ENCODE results near the gene BORCS8.

GRCh38 chr19:19213426-19214158 is 21.6 kb upstream of the BORCS8 start:
- no peak for TF ChIP-seq CTCF (IDR thresholded peaks at IDR 0.05)
- no peak for TF ChIP-seq POLR2AphosphoS2 (conservative IDR thresholded peaks at IDR 0.05; ENCODE audit: low read length)
- no peak for TF ChIP-seq CEBPB (IDR thresholded peaks at IDR 0.05)
- no peak for TF ChIP-seq POLR2A (IDR thresholded peaks at IDR 0.05; ENCODE audit: low read length)
- TF ChIP-seq, protein P1, sequence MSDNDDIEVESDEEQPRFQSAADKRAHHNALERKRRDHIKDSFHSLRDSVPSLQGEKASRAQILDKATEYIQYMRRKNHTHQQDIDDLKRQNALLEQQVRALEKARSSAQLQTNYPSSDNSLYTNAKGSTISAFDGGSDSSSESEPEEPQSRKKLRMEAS (IDR thresholded peaks at IDR 0.05): no peak
- no peak for TF ChIP-seq SMC3 (IDR thresholded peaks at IDR 0.05)
- no peak for TF ChIP-seq RARB (CRISPR knock-in tag; IDR thresholded peaks at IDR 0.05)
- no peak for TF ChIP-seq ESRRA (IDR thresholded peaks at IDR 0.05; ENCODE audit: borderline replicate concordance, low read length)
- TF ChIP-seq SREBF2 (IDR thresholded peaks at IDR 0.05): no peak
- no peak for TF ChIP-seq ELK1 (IDR thresholded peaks at IDR 0.05; ENCODE audit: low read depth, low read length)
- no peak for TF ChIP-seq RCOR1 (IDR thresholded peaks at IDR 0.05; ENCODE audit: low read depth, low read length)
- TF ChIP-seq, protein P2, sequence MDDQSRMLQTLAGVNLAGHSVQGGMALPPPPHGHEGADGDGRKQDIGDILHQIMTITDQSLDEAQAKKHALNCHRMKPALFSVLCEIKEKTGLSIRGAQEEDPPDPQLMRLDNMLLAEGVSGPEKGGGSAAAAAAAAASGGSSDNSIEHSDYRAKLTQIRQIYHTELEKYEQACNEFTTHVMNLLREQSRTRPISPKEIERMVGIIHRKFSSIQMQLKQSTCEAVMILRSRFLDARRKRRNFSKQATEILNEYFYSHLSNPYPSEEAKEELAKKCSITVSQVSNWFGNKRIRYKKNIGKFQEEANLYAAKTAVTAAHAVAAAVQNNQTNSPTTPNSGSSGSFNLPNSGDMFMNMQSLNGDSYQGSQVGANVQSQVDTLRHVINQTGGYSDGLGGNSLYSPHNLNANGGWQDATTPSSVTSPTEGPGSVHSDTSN (IDR thresholded peaks at IDR 0.05): no peak
- no peak for TF ChIP-seq NR3C1 (IDR thresholded peaks at IDR 0.05)
- no peak for TF ChIP-seq JUNB (IDR thresholded peaks at IDR 0.05)

Data from A549 (cell line).